Heart right ventricle (tissue), 16 donors: ENCODE data around the gene VWA5B1. TPM values are rescaled to one million over a fixed set of nuclear protein-coding genes. Genes with fewer than 3 reads are reported as not detected.

Experiments
- ATAC-seq, 8 donors: fragments of 200-7000 bp; cut with Tn5 transposase; one replicate each; pipeline ENCODE4 v1.9.1; 2020; ENCODE audit warnings: mild to moderate bottlenecking in 8 of 8, moderate library complexity in 8 of 8, moderate number of reproducible peaks in 1 of 8
- DNase-seq, 2 donors: peaks; one replicate each; pipeline ENCODE4 v3.0.0-alpha.2; 2020
- H3K27ac ChIP-seq, 10 donors: fragments of 200-600 bp; sonication (generic) in 2 of 10; one replicate each; pipeline versions ENCODE4 v1.5.0 to v1.8.0; 2020 to 2022; ENCODE audit warnings: mild to moderate bottlenecking in 3 of 10
- H3K27me3 ChIP-seq, 7 donors: fragments of 200-600 bp; one replicate each; pipeline ENCODE4 v1.8.0; 2021 to 2022; ENCODE audit warnings: mild to moderate bottlenecking in 2 of 7
- H3K36me3 ChIP-seq, 9 donors: fragments of 200-600 bp; sonication (generic) in 1 of 9; one replicate each; pipeline versions ENCODE4 v1.5.0 to v1.8.0; 2020 to 2022; ENCODE audit warnings: mild to moderate bottlenecking in 2 of 9
- H3K4me1 ChIP-seq, 9 donors: fragments of 200-600 bp; sonication (generic) in 1 of 9; one replicate each; pipeline versions ENCODE4 v1.5.0 to v1.8.0; 2020 to 2022; ENCODE audit warnings: mild to moderate bottlenecking in 4 of 9
- H3K4me3 ChIP-seq, 10 donors: fragments of 200-600 bp; sonication (generic) in 2 of 10; one replicate each; pipeline versions ENCODE4 v1.5.0 to v1.8.0; 2020 to 2022; ENCODE audit warnings: mild to moderate bottlenecking in 7 of 10, moderate library complexity in 2 of 10
- H3K9me3 ChIP-seq, 11 donors: fragments of 200-600 bp in 10 of 11; sonication (generic) in 2 of 11; one replicate each; pipeline versions ENCODE4 v1.5.0 to v1.8.0; 2013 to 2022; ENCODE audit warnings: mild to moderate bottlenecking in 2 of 11, control low read depth in 1 of 11, moderate library complexity in 1 of 11
- CTCF ChIP-seq, 9 donors: fragments of 200-600 bp; sonication (generic) in 2 of 9; IDR thresholded peaks; one replicate each; pipeline versions ENCODE4 v1.5.0 to v1.8.0; 2021 to 2022; ENCODE audit warnings: antibody characterized with exemption in 9 of 9, mild to moderate bottlenecking in 5 of 9, moderate library complexity in 1 of 9
- WGBS, 2 donors: extraction: QIAGEN DNeasy Blood & Tissue Kit; methylation state at CpG; one replicate each; pipeline ENCODE4 v1.1.7; 2013; ENCODE audit warnings: inconsistent platforms in 1 of 2; 5-methylcytosine and 5-hydroxymethylcytosine counted together
- intact Hi-C, 10 donors: fragments of 100-400 bp; cut with DNase I; formaldehyde crosslinking; loops; one replicate each; pipeline versions ENCODE4 v1.11.1 to v1.14.2; 2022
- polyA plus RNA-seq, 2 donors: library from polyadenylated mRNA; stranded (reverse); fragments of 200-250 nt; gene quantifications; one replicate each; pipeline ENCODE4 v1.2.3, GENCODE V29; 2013
- total RNA-seq, 10 donors: library from RNA; stranded (reverse); fragmentation: NEBNext Ultra II Directional in 3 of 10; extraction: Animal tissue kit (Norgen Biotek cat#: 25700) in 3 of 10; gene quantifications; one replicate each; pipeline versions ENCODE4 v1.2.1 to v1.2.4, GENCODE V29; 2021 to 2023
- donor health status: Arrhythmogenic right ventricular cardiomyopathy.
- donor health status: ischemic (EF 13 %, LVEDD 7.1; RV severe dilation, severe dysfunction).
- donor health status: healthy with polysubstance abuse.
- donor health status: DM: no; HTN: yes; CAD: no.
- donor health status: DM: no; HTN: no; CAD: no.
- donor health status: ischemic (EF 25% LVEDD 6.9; RV normal size, moderate dysfunction).
- donor health status: ischemic (EF 25% LVEDD 5.7; RV mildly dilated, moderate dysfunction).
- donor health status: healthy.
- donor health status: DM: yes; HTN: yes; CAD: no.
- donor health status: Ischemic cardiomyopathy.
- donor health status: ischemic (EF 35%, LVEDD 5.7; RV mildly dilated, moderate dysfunction).
- donor health status: nonischemic (EF 11% LVEDD 7.7; RV severe dilation, severe dysfunction).
- donor health status: DM: yes; HTN: yes; CAD: no.
- donor health status: PGD.
- donor health status: ischemic (EF 29% LVEDD 5.4; RV normal size, mild dysfunction).
- donor health status: nonischemic (EF 23%, LVEDD 6.1; RV moderate dilation, normal function).

The VWA5B1 gene
- total and polyA plus RNA-seq, 12 donors, result 0.03 to 1.2 (median 0.18) TPM; not detected in 9

GRCh38 chr1:20362856-20363255 lies 72.2 kb downstream of the VWA5B1 start:
- intact Hi-C loops, result loop anchor here in 7 of 10 donors (1.0 to 10.0 kb wide), 7 partner anchors 122 to 148 kb away; partner anchors contain the start of gene CAMK2N1 (in 2 of the 7)
- 94 to 98% methylated on average over 2 of the region's 2 CpGs for WGBS, 2 donors
- Histone ChIP-seq H3K36me3 (no peaks in the 10 kb centered on the region), H3K4me1 (peaks cover 0 to 39% (median 16%) of the 10 kb centered on the region in 9 donors), H3K27ac (no peak overlapping the region), H3K9me3 (no peaks in the 10 kb centered on the region), H3K4me3 (no peak overlapping the region), H3K27me3 (peaks cover 0 to 67% (median 41%) of the 10 kb centered on the region in 7 donors)
- TF ChIP-seq CTCF (IDR thresholded peaks at IDR 0.05), result no peak
- ATAC-seq, result no peak
- DNase-seq, result no peak

GRCh38 chr1:20365421-20366055 lies 74.9 kb downstream of the VWA5B1 start:
- TF ChIP-seq CTCF (IDR thresholded peaks at IDR 0.05), result no peak
- peak overlapping the region in 1 of 10 donors; percentile 25 for H3K27ac ChIP-seq
- no peaks in the 10 kb centered on the region for H3K9me3 ChIP-seq
- H3K4me1 ChIP-seq, result peaks cover 0 to 25% (median 11%) of the 10 kb centered on the region in 9 donors
- ATAC-seq (no peak), DNase-seq (no peak)
- no peak overlapping the region for H3K4me3 ChIP-seq
- no peaks in the 10 kb centered on the region for H3K36me3 ChIP-seq
- intact Hi-C loops, result loop anchor here in 4 of 10 donors (5.0 to 10.0 kb wide), 4 partner anchors 119 to 151 kb away; partner anchors contain the start of gene CAMK2N1 (in 1 of the 4)
- WGBS, 2 donors, result 45 to 53% methylated on average over 12 of the region's 12 CpGs
- H3K27me3 ChIP-seq, result peaks cover 0 to 77% (median 57%) of the 10 kb centered on the region in 7 donors

- DNase-seq (peak in 1 of 2 donors; percentile 58), ATAC-seq (peak in 7 of 8 donors; percentile 36 to 65 (median 60))
- no peak for TF ChIP-seq CTCF (IDR thresholded peaks at IDR 0.05)
- intact Hi-C loops, result loop anchor here in 4 of 10 donors (5.0 to 10.0 kb wide), 4 partner anchors 119 to 151 kb away; partner anchors contain the start of gene CAMK2N1 (in 1 of the 4)
- 3 to 5% methylated on average over 42 of the region's 42 CpGs for WGBS, 2 donors
- H3K27me3 ChIP-seq, result peaks cover 0 to 82% (median 58%) of the 10 kb centered on the region in 7 donors
- no peaks in the 10 kb centered on the region for H3K36me3 ChIP-seq
- peak overlapping the region in 1 of 10 donors; percentile 47 for H3K27ac ChIP-seq
- no peaks in the 10 kb centered on the region for H3K9me3 ChIP-seq
- H3K4me3 ChIP-seq, result peak overlapping the region; percentile 25 to 53 (median 38)
- peaks cover 0 to 25% (median 11%) of the 10 kb centered on the region in 9 donors for H3K4me1 ChIP-seq
Measured at GRCh38 chr1:20366056-20366462, 75.4 kb downstream of the VWA5B1 start.

DNA sequence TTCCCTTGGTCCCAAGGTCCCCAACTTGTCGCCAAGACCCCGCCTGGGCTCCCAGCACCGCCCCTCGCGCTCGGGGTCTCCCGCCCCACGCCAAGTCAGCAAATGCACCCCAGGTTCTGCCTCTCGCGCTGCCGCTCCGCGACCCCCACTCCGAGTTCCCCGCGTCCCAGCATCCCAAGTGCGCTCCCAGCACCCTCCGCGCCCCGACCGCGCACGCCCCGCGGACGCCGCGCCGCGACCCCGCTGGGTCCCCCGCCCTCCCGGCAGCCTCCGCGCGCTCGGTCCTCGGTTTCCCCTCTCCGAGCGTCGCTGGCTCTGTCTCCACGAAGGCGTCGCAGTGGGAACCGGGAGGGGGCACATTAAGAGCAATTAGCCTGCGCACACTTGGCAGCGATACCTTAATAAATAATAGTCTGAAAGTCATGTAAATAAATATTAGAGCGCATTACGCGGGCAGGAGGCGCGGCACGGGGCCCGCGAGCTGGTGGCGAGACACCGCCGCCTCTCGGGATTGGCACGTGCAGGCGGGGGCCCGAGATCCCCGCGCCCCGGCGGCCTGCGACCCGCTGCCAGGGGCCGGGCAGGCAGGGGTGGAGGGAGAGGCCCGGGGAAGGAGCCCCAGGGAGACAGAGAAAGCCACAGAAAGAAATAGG lies 75.9 kb downstream of the VWA5B1 start:
- DNase-seq (no peak), ATAC-seq (peak in 3 of 8 donors; percentile 18 to 32 (median 21))
- H3K27ac ChIP-seq, result peak overlapping the region in 1 of 10 donors; percentile 47
- H3K27me3 ChIP-seq, result peaks cover 0 to 82% (median 62%) of the 10 kb centered on the region in 7 donors
- 1% methylated on average over 70 of the region's 70 CpGs for WGBS, 2 donors
- intact Hi-C loops, result loop anchor here in 4 of 10 donors (5.0 to 10.0 kb wide), 4 partner anchors 118 to 152 kb away; partner anchors contain the start of gene CAMK2N1 (in 1 of the 4)
- TF ChIP-seq CTCF (IDR thresholded peaks at IDR 0.05), result no peak
- H3K4me3 ChIP-seq, result peak overlapping the region; percentile 25 to 53 (median 38)
- no peaks in the 10 kb centered on the region for H3K9me3 ChIP-seq
- no peaks in the 10 kb centered on the region for H3K36me3 ChIP-seq
- H3K4me1 ChIP-seq, result peaks cover 0 to 24% (median 11%) of the 10 kb centered on the region in 9 donors
